ENCODE data around the gene MTO1. TPM values are rescaled to one million over a fixed set of nuclear protein-coding genes. Genes with fewer than 3 reads are reported as not detected.

MTO1 gene
- total and polyA plus RNA-seq, 2 experiments from 2014 or later = 27.7 to 36.7 TPM

GRCh38 chr6:73491377-73491776 lies 29.8 kb downstream of the MTO1 start (continued):
- TF ChIP-seq, protein P1, sequence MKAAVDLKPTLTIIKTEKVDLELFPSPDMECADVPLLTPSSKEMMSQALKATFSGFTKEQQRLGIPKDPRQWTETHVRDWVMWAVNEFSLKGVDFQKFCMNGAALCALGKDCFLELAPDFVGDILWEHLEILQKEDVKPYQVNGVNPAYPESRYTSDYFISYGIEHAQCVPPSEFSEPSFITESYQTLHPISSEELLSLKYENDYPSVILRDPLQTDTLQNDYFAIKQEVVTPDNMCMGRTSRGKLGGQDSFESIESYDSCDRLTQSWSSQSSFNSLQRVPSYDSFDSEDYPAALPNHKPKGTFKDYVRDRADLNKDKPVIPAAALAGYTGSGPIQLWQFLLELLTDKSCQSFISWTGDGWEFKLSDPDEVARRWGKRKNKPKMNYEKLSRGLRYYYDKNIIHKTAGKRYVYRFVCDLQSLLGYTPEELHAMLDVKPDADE (IDR thresholded peaks at IDR 0.05) = no peak
- TF ChIP-seq, protein P2, sequence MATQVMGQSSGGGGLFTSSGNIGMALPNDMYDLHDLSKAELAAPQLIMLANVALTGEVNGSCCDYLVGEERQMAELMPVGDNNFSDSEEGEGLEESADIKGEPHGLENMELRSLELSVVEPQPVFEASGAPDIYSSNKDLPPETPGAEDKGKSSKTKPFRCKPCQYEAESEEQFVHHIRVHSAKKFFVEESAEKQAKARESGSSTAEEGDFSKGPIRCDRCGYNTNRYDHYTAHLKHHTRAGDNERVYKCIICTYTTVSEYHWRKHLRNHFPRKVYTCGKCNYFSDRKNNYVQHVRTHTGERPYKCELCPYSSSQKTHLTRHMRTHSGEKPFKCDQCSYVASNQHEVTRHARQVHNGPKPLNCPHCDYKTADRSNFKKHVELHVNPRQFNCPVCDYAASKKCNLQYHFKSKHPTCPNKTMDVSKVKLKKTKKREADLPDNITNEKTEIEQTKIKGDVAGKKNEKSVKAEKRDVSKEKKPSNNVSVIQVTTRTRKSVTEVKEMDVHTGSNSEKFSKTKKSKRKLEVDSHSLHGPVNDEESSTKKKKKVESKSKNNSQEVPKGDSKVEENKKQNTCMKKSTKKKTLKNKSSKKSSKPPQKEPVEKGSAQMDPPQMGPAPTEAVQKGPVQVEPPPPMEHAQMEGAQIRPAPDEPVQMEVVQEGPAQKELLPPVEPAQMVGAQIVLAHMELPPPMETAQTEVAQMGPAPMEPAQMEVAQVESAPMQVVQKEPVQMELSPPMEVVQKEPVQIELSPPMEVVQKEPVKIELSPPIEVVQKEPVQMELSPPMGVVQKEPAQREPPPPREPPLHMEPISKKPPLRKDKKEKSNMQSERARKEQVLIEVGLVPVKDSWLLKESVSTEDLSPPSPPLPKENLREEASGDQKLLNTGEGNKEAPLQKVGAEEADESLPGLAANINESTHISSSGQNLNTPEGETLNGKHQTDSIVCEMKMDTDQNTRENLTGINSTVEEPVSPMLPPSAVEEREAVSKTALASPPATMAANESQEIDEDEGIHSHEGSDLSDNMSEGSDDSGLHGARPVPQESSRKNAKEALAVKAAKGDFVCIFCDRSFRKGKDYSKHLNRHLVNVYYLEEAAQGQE (IDR thresholded peaks at IDR 0.05; ENCODE audit: unreplicated experiment) = no peak
- no peak for TF ChIP-seq EZH2 (IDR thresholded peaks at IDR 0.05; ENCODE audit: low read depth, unreplicated experiment)
- no peak for TF ChIP-seq STAT1 (IDR thresholded peaks at IDR 0.05; ENCODE audit: unreplicated experiment)
- TF ChIP-seq ZNF114 (CRISPR knock-in tag; IDR thresholded peaks at IDR 0.05) = no peak

DNA sequence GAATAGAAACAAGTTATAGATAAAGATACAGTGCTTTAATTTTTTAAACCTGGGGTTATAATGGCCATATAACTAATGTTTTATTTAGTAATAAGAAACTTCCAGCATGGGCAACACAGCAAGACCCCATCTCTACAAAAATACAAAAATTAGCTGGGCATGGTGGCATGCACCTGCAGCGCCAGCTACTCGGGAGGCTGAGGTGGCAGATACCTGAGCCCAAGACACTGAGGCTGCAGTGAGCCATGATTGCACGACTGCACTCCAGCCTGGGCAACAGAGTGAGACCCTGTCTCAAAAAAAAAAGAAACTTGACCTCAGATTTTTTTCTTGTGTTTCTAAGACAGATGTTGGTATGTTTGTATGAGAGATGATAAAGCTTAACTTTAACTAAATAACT lies 36.4 kb downstream of the MTO1 start:
- ATAC-seq = no peak

GRCh38 chr6:73503027-73503772 lies 41.7 kb downstream of the MTO1 start:
- Histone ChIP-seq H3K79me2 (replicated peaks; ENCODE audit: insufficient read depth) (no peaks in the 10 kb centered on the region), H3K9me2 (ENCODE audit: insufficient read depth) (no peaks in the 10 kb centered on the region), H3K27ac (ENCODE audit: low read depth) (no peak overlapping the region), H3K4me1 (ENCODE audit: insufficient read depth) (no peaks in the 10 kb centered on the region), H3K36me3 (ENCODE audit: insufficient read depth) (peaks cover 13% of the 10 kb centered on the region), H3K4me2 (no peak overlapping the region), H3K4me3 (no peak overlapping the region), H3F3A (replicated peaks; ENCODE audit: low read depth) (no peaks in the 10 kb centered on the region), H4K20me1 (replicated peaks; ENCODE audit: insufficient read depth) (no peaks in the 10 kb centered on the region), H3K27me3 (ENCODE audit: insufficient read depth) (no peaks in the 10 kb centered on the region), H2AFZ (no peak overlapping the region)
- no peak for TF ChIP-seq EZH2phosphoT487 (IDR thresholded peaks at IDR 0.05; ENCODE audit: unreplicated experiment)
- Mint-ChIP-seq H3K27ac (no peak overlapping the region), H3K9me3 (0 out of 3 replicates have a peak, but pooled peaks cover 2% of the 10 kb centered on the region), H3K4me1 (no peaks in the 10 kb centered on the region), H3K27me3 (ENCODE audit: insufficient read depth, low read depth, poor library complexity) (no peaks in the 10 kb centered on the region), H3K4me3 (no peak overlapping the region), H3K36me3 (ENCODE audit: low read depth) (peaks cover 18% of the 10 kb centered on the region; the same call in 2 of the 3 replicates)
- no peak for ATAC-seq
- no peak for DNase-seq (ENCODE audit: low spot score)

More for the DNA sequence above, 36.4 kb downstream of the MTO1 start:
- H3K4me3 ChIP-seq = no peak overlapping the region
- H3K4me1 Mint-ChIP-seq = no peaks in the 10 kb centered on the region
- H3K4me1 ChIP-seq (ENCODE audit: insufficient read depth) = no peaks in the 10 kb centered on the region
- no peaks in the 10 kb centered on the region for H3K9me2 ChIP-seq (ENCODE audit: insufficient read depth)
- H3K4me2 ChIP-seq = no peak overlapping the region
- no peak overlapping the region for H3K27ac Mint-ChIP-seq
- no peaks in the 10 kb centered on the region for H3K27me3 Mint-ChIP-seq (ENCODE audit: insufficient read depth, low read depth, poor library complexity)
- no peak overlapping the region for H3K27ac ChIP-seq (ENCODE audit: low read depth)
- peaks cover 24% of the 10 kb centered on the region for H3K36me3 ChIP-seq (ENCODE audit: insufficient read depth)
- no peak for DNase-seq (ENCODE audit: low spot score)
- no peaks in the 10 kb centered on the region for H3K79me2 ChIP-seq (replicated peaks; ENCODE audit: insufficient read depth)
- no peaks in the 10 kb centered on the region for H3K9me3 Mint-ChIP-seq
- H4K20me1 ChIP-seq (replicated peaks; ENCODE audit: insufficient read depth) = peaks cover 4% of the 10 kb centered on the region; the same call in 1 of the 2 replicates
- no peak for TF ChIP-seq CREB1 (CRISPR knock-in tag; IDR thresholded peaks at IDR 0.05; ENCODE audit: low read depth)
- no peak for TF ChIP-seq STAT1 (IDR thresholded peaks at IDR 0.05; ENCODE audit: unreplicated experiment)
- TF ChIP-seq EZH2 (IDR thresholded peaks at IDR 0.05; ENCODE audit: low read depth, unreplicated experiment) = no peak
- no peaks in the 10 kb centered on the region for H3F3A ChIP-seq (replicated peaks; ENCODE audit: low read depth)
- H3K4me3 Mint-ChIP-seq = no peak overlapping the region
- H3K27me3 ChIP-seq (ENCODE audit: insufficient read depth) = no peaks in the 10 kb centered on the region
- no peak overlapping the region for H2AFZ ChIP-seq
- peaks cover 38% of the 10 kb centered on the region; the same call in 2 of the 3 replicates for H3K36me3 Mint-ChIP-seq (ENCODE audit: low read depth)
